ENCODE results near the gene WDR91.
A peak's percentile ranks its signal among the peaks of the same experiment; 100 is the strongest.

WDR91 gene

GRCh38 chr7:135160098-135160857, 51.0 kb downstream of the WDR91 start:
- peak in 1 of 2 donors; percentile 37 for DNase-seq

DNA sequence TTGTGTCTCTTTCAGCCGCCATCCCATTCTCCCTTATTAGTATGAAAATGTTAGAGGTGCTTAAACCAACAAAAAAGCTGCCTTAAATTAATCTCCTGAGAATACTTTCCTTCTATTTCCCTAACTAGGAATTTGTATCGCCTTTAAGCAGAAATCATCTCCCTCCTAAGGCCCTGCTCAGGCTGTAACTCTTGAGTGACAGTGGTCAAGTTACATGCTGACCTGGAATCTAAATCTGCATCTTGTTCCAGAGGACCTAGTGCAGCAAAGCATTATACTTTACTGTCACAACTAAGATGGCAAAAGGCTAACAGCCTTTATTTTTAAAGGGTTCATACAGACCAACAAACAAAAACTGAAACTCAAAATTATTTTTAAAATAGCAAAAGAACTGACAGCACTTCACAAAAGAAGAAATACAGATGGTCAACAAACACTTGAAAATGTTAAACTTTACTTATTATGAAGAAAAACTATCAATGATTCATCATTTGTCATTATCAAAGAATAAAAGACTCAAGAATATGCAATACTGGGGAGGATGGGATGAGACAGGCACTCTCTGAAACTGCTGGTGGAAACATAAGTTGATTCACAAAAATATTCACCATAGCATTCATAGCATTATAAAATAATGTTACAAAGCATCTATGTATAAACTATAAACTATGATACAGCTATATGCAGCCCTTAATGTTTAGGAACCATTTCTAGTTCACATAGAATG, 51.8 kb downstream of the WDR91 start:
- peak in 1 of 2 donors; percentile 3 for DNase-seq

- no peak for DNase-seq
These were observed 52.5 kb downstream of the WDR91 start for GRCh38 chr7:135158874-135159273.

DNA sequence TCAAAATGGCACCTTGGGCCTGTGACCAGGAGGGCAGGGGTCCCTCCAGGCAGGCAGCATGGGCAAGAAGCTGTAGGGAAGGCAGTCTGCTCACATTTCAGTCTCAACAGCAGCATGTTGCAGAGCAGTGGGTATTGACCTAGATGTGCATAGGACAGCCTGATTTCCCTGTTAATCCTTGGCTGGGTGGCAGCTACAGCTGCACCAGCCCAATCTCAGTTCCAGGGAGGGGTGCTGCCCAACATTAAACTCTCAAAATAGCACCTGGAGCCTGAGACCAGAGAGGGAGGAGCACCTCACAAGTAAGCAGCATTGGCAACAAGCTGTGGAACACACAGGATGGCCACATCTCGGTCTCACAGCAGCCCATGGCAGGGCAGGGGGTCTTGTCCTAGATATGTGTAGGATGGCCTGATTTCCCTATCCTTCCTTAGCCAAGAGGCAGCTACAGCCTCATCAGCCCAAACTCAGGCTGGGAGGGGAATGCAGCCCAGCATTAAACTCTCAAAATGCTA, 53.1 kb downstream of the WDR91 start:
- no peak for DNase-seq

DNA sequence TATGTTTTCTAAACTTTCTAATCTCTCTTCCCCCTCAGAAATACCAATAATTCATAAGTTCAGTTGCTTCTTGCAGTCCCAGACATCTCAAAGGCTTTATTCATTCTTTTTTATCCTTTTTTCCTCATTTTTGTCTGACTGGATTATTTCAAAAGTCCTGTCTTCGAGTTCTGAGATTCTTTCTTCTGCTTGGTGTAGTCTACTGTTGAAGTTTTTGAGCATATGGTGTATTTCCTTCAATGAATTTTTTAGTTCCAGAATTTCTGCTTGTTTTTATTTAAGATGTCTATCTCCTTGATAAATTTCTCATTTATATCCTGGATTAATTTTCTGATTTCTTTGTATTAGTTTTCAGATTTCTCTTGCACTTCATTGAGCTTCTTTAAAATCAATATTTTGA, 55.0 kb downstream of the WDR91 start:
- no peak for DNase-seq

DNA sequence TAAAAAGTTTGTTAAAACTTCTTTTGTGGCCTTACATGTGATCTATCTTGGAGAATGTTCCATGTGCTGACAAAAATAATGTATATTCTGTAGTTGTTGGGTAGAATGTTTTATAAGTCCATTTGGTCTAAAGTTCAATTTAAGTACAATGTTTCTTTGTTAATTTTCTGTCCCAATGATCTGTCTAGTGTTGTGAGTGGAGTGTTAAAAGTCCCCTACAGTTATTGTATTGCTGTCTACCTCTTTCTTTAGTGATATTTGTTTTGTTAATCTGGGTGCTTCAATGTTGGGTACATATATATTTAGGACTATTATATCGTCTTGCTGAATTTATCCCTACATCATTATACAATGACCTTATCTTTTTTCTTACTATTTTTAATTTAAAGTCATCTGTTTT, 56.6 kb downstream of the WDR91 start:
- DNase-seq: no peak

GRCh38 chr7:135152442-135152841, 58.9 kb downstream of the WDR91 start:
- no peak for DNase-seq

- DNase-seq: peak in 1 of 2 donors; percentile 37
These were observed 59.8 kb downstream of the WDR91 start for GRCh38 chr7:135151533-135151932.

- DNase-seq: peak in 1 of 2 donors; percentile 69
These were observed 60.2 kb downstream of the WDR91 start for GRCh38 chr7:135151132-135151531.

- no peak for DNase-seq
These were observed 61.1 kb downstream of the WDR91 start for GRCh38 chr7:135150072-135150782.

- peak in 1 of 2 donors; percentile 85 for DNase-seq
These were observed 63.2 kb downstream of the WDR91 start, which contains the start of gene TMEM140 for GRCh38 chr7:135147899-135148721. Gene TMEM140, plus strand, starts transcription at chr7:135148072. Its CDS starts 16,370 bp downstream, at chr7:135164442.

DNA sequence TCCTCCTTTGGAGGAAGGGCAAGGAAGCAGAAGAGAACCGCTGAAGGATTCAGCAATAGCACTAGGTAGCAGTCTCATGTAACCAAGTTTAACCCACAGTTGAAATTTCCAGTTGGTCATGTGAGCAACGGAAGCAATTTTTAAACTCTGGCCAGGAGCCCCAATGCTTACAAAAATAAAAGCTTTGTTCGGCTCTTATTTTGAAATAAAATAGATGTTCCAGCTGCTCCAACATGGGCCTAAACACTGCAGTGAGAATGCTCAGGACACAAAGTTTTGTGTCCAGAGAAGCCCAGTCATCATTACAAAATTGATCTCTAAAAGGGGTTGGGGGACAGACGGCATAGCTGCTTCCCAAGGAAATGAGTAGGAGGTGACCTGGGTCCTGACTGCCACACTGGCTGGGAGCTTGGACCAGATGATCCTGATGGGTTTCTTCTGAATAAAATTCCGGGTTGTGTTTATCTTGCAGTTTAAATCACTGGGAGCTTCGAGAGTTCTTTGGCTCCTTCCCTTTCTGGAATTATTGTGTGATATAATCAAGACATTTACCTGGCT, 63.9 kb downstream of the WDR91 start:
- peak in 1 of 2 donors; percentile 57 for DNase-seq

DNA sequence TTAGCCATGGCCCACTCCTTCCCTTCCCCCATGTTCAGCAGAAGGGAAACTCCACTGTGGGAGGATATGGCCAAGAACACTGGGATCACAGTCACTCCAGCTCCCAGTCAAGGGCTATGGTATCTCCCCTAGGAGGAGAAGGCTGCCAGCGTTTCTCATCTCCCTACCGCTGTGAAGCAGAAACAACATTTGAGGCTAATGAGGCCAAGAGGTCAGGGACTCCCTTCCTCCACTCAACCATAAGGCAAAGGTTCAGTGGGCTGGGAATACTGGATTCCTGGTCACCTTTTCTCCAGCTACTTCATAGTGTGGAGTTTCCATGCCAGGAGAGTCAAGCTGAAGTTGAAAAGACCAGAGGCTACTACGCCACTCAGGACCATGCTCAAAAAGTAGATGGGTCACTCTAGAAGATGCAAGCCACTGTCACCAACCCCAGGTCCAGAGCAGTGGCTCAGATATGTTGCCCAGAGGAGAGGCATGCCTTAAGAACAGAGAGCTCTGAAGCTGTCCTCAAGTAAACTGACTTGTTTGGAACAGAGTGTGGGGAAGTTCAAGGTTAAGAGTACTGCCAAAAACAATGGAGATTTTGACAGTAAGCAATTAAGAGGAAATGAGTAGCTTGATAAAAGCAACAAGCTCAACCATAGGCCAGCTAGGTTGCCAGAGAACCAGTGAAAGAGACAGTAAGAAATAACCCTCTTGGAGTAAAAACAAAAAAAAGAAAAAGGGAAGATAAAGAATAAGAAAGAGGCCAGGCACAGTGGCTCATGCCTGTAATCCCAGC, 67.2 kb downstream of the WDR91 start:
- DNase-seq: no peak

Data from bone marrow (tissue), 2 donors.